Neural cell (in vitro differentiated cells): ENCODE data around the gene PALD1.

Experiments used
- CTCF ChIP-seq: fragments of 450-650 bp; IDR thresholded peaks from 2 replicates; pipeline ENCODE4 v1.5.1; 2014; ENCODE audit warnings: antibody characterized with exemption, mild to moderate bottlenecking, moderate library complexity; ENCODE audit not compliant: poor library complexity, severe bottlenecking
- REST ChIP-seq: IDR thresholded peaks from 2 replicates; pipeline ENCODE4 v1.6.1; 2012; ENCODE audit warnings: borderline replicate concordance

- TF ChIP-seq REST: no peak
- no peak for TF ChIP-seq CTCF
Observed at GRCh38 chr10:70542565-70542938, 64.0 kb downstream of the PALD1 start.
